Activated naive CD4-positive, alpha-beta T cell treated with anti-CD3 and anti-CD28 coated beads for 36 hours (primary cell): Measurements from ENCODE around the gene MRPL45. TPM values are rescaled to one million over a fixed set of nuclear protein-coding genes. Genes with fewer than 3 reads are reported as not detected.

Experiments used
- total RNA-seq, 2 experiments: library from RNA; stranded (reverse); gene quantifications; one replicate each; pipeline ENCODE4 v1.2.3, GENCODE V29; 2021

Gene MRPL45
- total RNA-seq, 2 experiments from 2014 or later, result 55.5 to 60.8 TPM

Other genes with a start within 250 kb of the MRPL45 start
- not detected for gene TBC1D3C, start 228.5 kb upstream of the MRPL45 start, total RNA-seq
- gene TBC1D3E, start 169.2 kb upstream of the MRPL45 start, total RNA-seq, result not detected
- not detected for gene TBC1D3, start 104.6 kb upstream of the MRPL45 start, total RNA-seq
- gene GPR179, start 46.8 kb downstream of the MRPL45 start, total RNA-seq, result under 1 TPM; 0.02 to 0.07 TPM
- 10 to 100 TPM; 22.1 to 25.1 TPM for gene SOCS7, start 54.7 kb downstream of the MRPL45 start, total RNA-seq
- 1 to 10 TPM in 1 of 2 experiments, under 1 TPM in 1; 0.52 to 1.0 TPM for gene ARHGAP23, start 131.3 kb downstream of the MRPL45 start, total RNA-seq